MCF 10A (cell line): ENCODE measurements around the gene ZNF841. TPM values are rescaled to one million over a fixed set of nuclear protein-coding genes. Genes with fewer than 3 reads are reported as not detected.

Experiments used
- BruUV-seq: library from RNA; stranded (reverse); fragments of 400-500 nt; replicated peaks from 2 replicates; lab custom pipeline; 2021; lab: Mats Ljungman, UMichigan
- CTCF ChIA-PET: fragments of 300-600 bp; sonication (Branson Sonifier 250); formaldehyde crosslinking; extraction: SDS; loops from one replicate; lab custom pipeline; 2021; ENCODE audit warnings: antibody characterized with exemption, inconsistent platforms; lab: Yijun Ruan, JAX
- POLR2A ChIA-PET: fragments of 300-600, 350-650 bp; sonication (Branson Sonifier 250); formaldehyde crosslinking; extraction: SDS; loops from one replicate; lab custom pipeline; 2020; ENCODE audit warnings: antibody characterized with exemption, inconsistent platforms; lab: Yijun Ruan, JAX
- DNase-seq: peaks from one replicate; pipeline ENCODE4 v3.0.0-alpha.2; 2018; ENCODE audit not compliant: unreplicated experiment
- H3K27ac Mint-ChIP-seq: one replicate; pipeline ENCODE4 v1.8.0; 2022; ENCODE audit warnings: mild to moderate bottlenecking, low read depth, mixed read lengths; ENCODE audit not compliant: unreplicated experiment
- H3K27me3 Mint-ChIP-seq: one replicate; pipeline ENCODE4 v1.8.0; 2022; ENCODE audit warnings: mixed read lengths; ENCODE audit not compliant: insufficient read depth, unreplicated experiment
- H3K36me3 Mint-ChIP-seq: one replicate; pipeline ENCODE4 v1.8.0; 2022; ENCODE audit warnings: mild to moderate bottlenecking, moderate library complexity, mixed read lengths; ENCODE audit not compliant: insufficient read depth, unreplicated experiment
- H3K4me1 Mint-ChIP-seq: one replicate; pipeline ENCODE4 v1.8.0; 2022; ENCODE audit warnings: mixed read lengths; ENCODE audit not compliant: insufficient read depth, unreplicated experiment
- H3K4me3 Mint-ChIP-seq: one replicate; pipeline ENCODE4 v1.8.0; 2022; ENCODE audit warnings: mild to moderate bottlenecking, moderate library complexity, mixed read lengths; ENCODE audit not compliant: unreplicated experiment
- H3K9me3 Mint-ChIP-seq: one replicate; pipeline ENCODE4 v1.8.0; 2022; ENCODE audit warnings: mixed read lengths; ENCODE audit not compliant: unreplicated experiment
- CTCF ChIP-seq: fragments of 200-600 bp; IDR thresholded peaks from one replicate; pipeline ENCODE4 v1.8.0; 2022; ENCODE audit warnings: antibody characterized with exemption, mild to moderate bottlenecking; ENCODE audit not compliant: unreplicated experiment
- intact Hi-C: fragments of 100-400 bp; cut with micrococcal nuclease; formaldehyde crosslinking; loops from 2 replicates; pipeline ENCODE4 v1.14.1; 2022
- total RNA-seq: library from RNA; stranded (reverse); gene quantifications from 2 replicates; pipeline ENCODE4 v1.2.3, GENCODE V29; 2022

The ZNF841 gene
- total RNA-seq, 1 experiment from 2014 or later: 40.9 TPM

- ChIA-PET POLR2A (interaction anchor here (0.7 to 4.1 kb wide), 22 partner anchors 9 to 330 kb away, joined by 3 to 60 read pairs (median 6); partner anchors contain the start of genes PPP2R1A, ZNF432, ZNF614 and ZNF615), CTCF (interaction anchor here (0.6 to 2.7 kb wide), 19 partner anchors 8 to 321 kb away, joined by 3 to 23 read pairs (median 4); partner anchors contain the start of genes PPP2R1A, ZNF432 and ZNF836)
- Mint-ChIP-seq H3K27me3 (no peaks in the 10 kb centered on the region), H3K36me3 (peaks cover 13% of the 10 kb centered on the region), H3K4me1 (peaks cover 11% of the 10 kb centered on the region), H3K4me3 (peak overlapping the region; percentile 95), H3K9me3 (peaks cover 15% of the 10 kb centered on the region), H3K27ac (peak overlapping the region; percentile 82)
- no peak for TF ChIP-seq CTCF
- peak; percentile 35 for DNase-seq
- no TSS peak for BruUV-seq
- intact Hi-C loops: loop anchor here (5.0 kb wide), 1 partner anchor 609 kb away; no protein-coding TSS in a partner anchor
Observed at GRCh38 chr19:52138278-52138982, 42.9 kb upstream of the ZNF841 start.

- TF ChIP-seq CTCF: no peak
Observed at GRCh38 chr19:52120286-52120685, 24.7 kb upstream of the ZNF841 start.

GRCh38 chr19:52115526-52116053 is 20.0 kb upstream of the ZNF841 start:
- Mint-ChIP-seq H3K4me3 (no peak overlapping the region), H3K9me3 (peaks cover 61% of the 10 kb centered on the region), H3K4me1 (no peaks in the 10 kb centered on the region), H3K27ac (no peak overlapping the region), H3K36me3 (peaks cover 45% of the 10 kb centered on the region), H3K27me3 (no peaks in the 10 kb centered on the region)
- no peak for DNase-seq
- no TSS peak for BruUV-seq
- ChIA-PET POLR2A (no interaction called here), CTCF (no interaction called here)
- no peak for TF ChIP-seq CTCF
- intact Hi-C loops: no loop called here

More at GRCh38 chr19:52120286-52120685, 24.7 kb upstream of the ZNF841 start:
- no peak overlapping the region for H3K27ac Mint-ChIP-seq
- CTCF ChIA-PET: no interaction called here
- POLR2A ChIA-PET: no interaction called here
- no TSS peak for BruUV-seq
- no peak overlapping the region for H3K4me3 Mint-ChIP-seq
- H3K27me3 Mint-ChIP-seq: no peaks in the 10 kb centered on the region
- peaks cover 46% of the 10 kb centered on the region for H3K9me3 Mint-ChIP-seq
- intact Hi-C loops: no loop called here
- DNase-seq: no peak
- peaks cover 85% of the 10 kb centered on the region for H3K36me3 Mint-ChIP-seq
- H3K4me1 Mint-ChIP-seq: no peaks in the 10 kb centered on the region

- POLR2A ChIA-PET: no interaction called here
- CTCF ChIA-PET: no interaction called here
- no peaks in the 10 kb centered on the region for H3K27me3 Mint-ChIP-seq
- peaks cover 56% of the 10 kb centered on the region for H3K9me3 Mint-ChIP-seq
- H3K4me3 Mint-ChIP-seq: no peak overlapping the region
- BruUV-seq: no TSS peak
- no peak for DNase-seq
- no peaks in the 10 kb centered on the region for H3K4me1 Mint-ChIP-seq
- TF ChIP-seq CTCF: no peak
- H3K27ac Mint-ChIP-seq: no peak overlapping the region
- intact Hi-C loops: no loop called here
- peaks cover 36% of the 10 kb centered on the region for H3K36me3 Mint-ChIP-seq
Observed at GRCh38 chr19:52114691-52115090, 19.1 kb upstream of the ZNF841 start.
